GM23248 (cell line): ENCODE measurements around the gene SWAP70. TPM values are rescaled to one million over a fixed set of nuclear protein-coding genes. Genes with fewer than 3 reads are reported as not detected.

Source experiments
- DNase-seq: peaks from one replicate; pipeline ENCODE4 v3.0.0-alpha.2; 2015
- H2AFZ ChIP-seq: fragments of 200-600 bp; sonication (generic); 2 replicates; pipeline ENCODE4 v1.6.1; 2016; ENCODE audit warnings: antibody characterized with exemption
- H3F3A ChIP-seq: fragments of 200-600 bp; sonication (generic); 2 replicates; pipeline ENCODE4 v1.6.1; 2016; ENCODE audit warnings: mild to moderate bottlenecking, antibody characterized with exemption, mixed run types; ENCODE audit not compliant: insufficient read depth
- H3K27ac ChIP-seq: fragments of 200-600 bp; sonication (generic); 2 replicates; pipeline ENCODE4 v1.5.1; 2016; ENCODE audit warnings: mild to moderate bottlenecking
- H3K27me3 ChIP-seq: fragments of 200-600 bp; sonication (generic); replicated peaks from 2 replicates; pipeline ENCODE4 v1.6.1; 2016; ENCODE audit warnings: mild to moderate bottlenecking; ENCODE audit not compliant: insufficient read depth
- H3K36me3 ChIP-seq: fragments of 200-600 bp; sonication (generic); 2 replicates; pipeline ENCODE4 v1.6.1; 2016; ENCODE audit warnings: low read depth, mild to moderate bottlenecking
- H3K4me1 ChIP-seq: fragments of 200-600 bp; sonication (generic); 2 replicates; pipeline ENCODE4 v1.6.1; 2016; ENCODE audit warnings: mild to moderate bottlenecking; ENCODE audit not compliant: insufficient read depth
- H3K4me2 ChIP-seq: fragments of 200-600 bp; sonication (generic); one replicate; pipeline ENCODE4 v1.6.1; 2016; ENCODE audit warnings: mild to moderate bottlenecking; ENCODE audit not compliant: unreplicated experiment
- H3K4me3 ChIP-seq: fragments of 200-600 bp; sonication (generic); 2 replicates; pipeline ENCODE4 v1.5.1; 2016; ENCODE audit warnings: mild to moderate bottlenecking
- H3K79me2 ChIP-seq: fragments of 200-600 bp; sonication (generic); 2 replicates; pipeline ENCODE4 v1.6.1; 2016; ENCODE audit warnings: mild to moderate bottlenecking; ENCODE audit not compliant: insufficient read depth
- H3K9ac ChIP-seq: fragments of 200-600 bp; sonication (generic); 2 replicates; pipeline ENCODE4 v1.6.1; 2016; ENCODE audit warnings: mild to moderate bottlenecking
- H3K9me2 ChIP-seq: fragments of 200-600 bp; sonication (generic); 2 replicates; pipeline ENCODE4 v1.6.1; 2016; ENCODE audit warnings: mixed run types, mild to moderate bottlenecking, moderate library complexity; ENCODE audit not compliant: insufficient read depth
- H3K9me3 ChIP-seq: fragments of 200-600 bp; sonication (generic); one replicate; pipeline ENCODE4 v1.6.1; 2017; ENCODE audit warnings: low read depth
- H4K20me1 ChIP-seq: fragments of 200-600 bp; sonication (generic); 2 replicates; pipeline ENCODE4 v1.6.0; 2016; ENCODE audit not compliant: insufficient read depth
- EZH2 ChIP-seq: fragments of 200-600 bp; sonication (generic); IDR thresholded peaks from 2 replicates; pipeline ENCODE4 v1.6.1; 2018; ENCODE audit warnings: antibody characterized with exemption, mild to moderate bottlenecking; ENCODE audit not compliant: insufficient read depth, poor library complexity, severe bottlenecking
- EZH2phosphoT487 ChIP-seq: fragments of 200-600 bp; sonication (generic); IDR thresholded peaks from 2 replicates; pipeline ENCODE4 v1.6.1; 2018; ENCODE audit warnings: antibody characterized with exemption, moderate library complexity, mild to moderate bottlenecking, low read depth; ENCODE audit not compliant: insufficient read depth
- WGBS, 2 experiments: methylation state at CpG; one replicate each; pipeline ENCODE4 v1.1.6; 2015 to 2017; ENCODE audit warnings: low lambda C conversion rate in 2 of 2, low coverage in 1 of 2; ENCODE audit errors: missing lambda C conversion rate in 2 of 2; 5-methylcytosine and 5-hydroxymethylcytosine counted together
- in situ Hi-C: fragments of 300-500 bp; cut with MboI; formaldehyde crosslinking; loops from 2 replicates; pipeline ENCODE4 v1.15.0; 2020
- polyA plus RNA-seq: library from polyadenylated mRNA; unstranded; fragments of >200 nt; fragmentation: Nextera tagmentation; extraction: Ambion mirVana; gene quantifications from 2 replicates; pipeline ENCODE4 v1.2.1, GENCODE V29; 2016
- total RNA-seq: library from RNA; depleted of rRNA; stranded (reverse); fragments of >200 nt; shearing (Covaris generic); gene quantifications from 2 replicates; pipeline ENCODE4 v1.2.3, GENCODE V29; 2014

SWAP70 gene
- total and polyA plus RNA-seq, 2 experiments from 2014 or later, result 46.4 to 73.3 TPM

DNA sequence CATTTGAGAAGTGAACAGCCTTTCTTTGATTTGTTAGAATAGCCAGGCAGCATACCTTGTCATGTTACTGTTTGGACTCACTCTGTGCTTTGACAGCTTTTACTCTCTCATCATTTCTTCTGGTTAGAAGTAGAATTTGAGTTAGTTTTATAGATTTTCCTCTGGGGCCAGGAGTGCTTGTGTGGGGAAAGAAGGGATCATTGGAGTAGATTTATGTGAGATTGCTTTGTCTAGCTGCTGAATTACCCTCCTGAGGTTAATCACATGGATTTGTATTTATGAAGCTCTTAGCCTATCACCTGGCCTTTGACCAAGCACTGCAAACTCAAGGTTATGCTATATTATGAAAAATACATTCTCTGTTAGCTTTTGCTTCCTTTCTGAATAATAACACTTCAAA, 54.3 kb downstream of the SWAP70 start:
- Histone ChIP-seq H3K36me3 (no peaks in the 10 kb centered on the region; the same call in 1 of the 2 replicates), H4K20me1 (no peaks in the 10 kb centered on the region; the same call in 1 of the 2 replicates), H3K79me2 (peaks cover 92% of the 10 kb centered on the region), H3K4me2 (no peak overlapping the region), H3K4me3 (no peak overlapping the region), H3K9ac (no peak overlapping the region), H3K9me2 (no peaks in the 10 kb centered on the region), H3K27ac (no peak overlapping the region), H3F3A (peaks cover 9% of the 10 kb centered on the region), H2AFZ (no peak overlapping the region), H3K9me3 (no peaks in the 10 kb centered on the region), H3K4me1 (peaks cover 30% of the 10 kb centered on the region), H3K27me3 (no peaks in the 10 kb centered on the region)
- in situ Hi-C loops, result no loop called here
- no peak for TF ChIP-seq EZH2
- TF ChIP-seq EZH2phosphoT487, result no peak
- no peak for DNase-seq

DNA sequence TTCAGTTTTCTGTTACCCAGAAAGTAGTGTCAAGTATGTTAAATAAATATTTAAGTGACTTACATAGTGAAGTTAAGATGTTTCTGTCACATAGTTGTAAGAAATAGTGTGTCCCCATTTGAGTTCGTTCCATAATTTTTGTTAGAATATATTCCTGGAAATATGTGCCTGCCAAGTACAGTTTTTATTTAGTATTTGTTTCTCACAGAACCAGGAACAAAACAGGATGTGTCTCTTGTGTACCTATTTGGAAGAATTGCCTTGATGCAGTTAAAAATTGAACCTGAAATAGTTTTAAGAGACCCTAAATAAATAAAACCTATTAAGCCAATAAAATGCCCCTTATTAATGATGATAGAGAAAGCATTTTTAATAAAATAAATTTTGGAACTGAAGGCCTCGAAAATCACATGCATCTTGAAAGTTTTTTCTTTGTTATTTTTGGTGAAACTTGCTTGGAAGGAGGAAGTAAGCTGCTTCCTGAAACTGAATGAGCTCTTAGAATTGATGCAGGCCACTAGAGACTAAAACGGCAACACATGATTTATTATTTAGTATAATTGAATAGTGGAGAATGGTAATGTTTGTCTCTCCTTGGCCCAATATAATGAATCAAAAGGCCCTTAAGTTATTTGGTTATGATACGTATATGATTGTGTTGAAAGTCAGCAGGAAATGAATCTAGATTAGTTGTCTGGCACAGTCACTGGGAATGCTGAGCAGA, 55.9 kb downstream of the SWAP70 start:
- Histone ChIP-seq H3F3A (peaks cover 9% of the 10 kb centered on the region), H3K9ac (no peak overlapping the region), H3K36me3 (peaks cover 3% of the 10 kb centered on the region), H2AFZ (no peak overlapping the region), H3K27me3 (no peaks in the 10 kb centered on the region), H3K9me2 (no peaks in the 10 kb centered on the region), H4K20me1 (no peaks in the 10 kb centered on the region), H3K27ac (no peak overlapping the region), H3K4me3 (no peak overlapping the region), H3K9me3 (no peaks in the 10 kb centered on the region), H3K4me2 (peak overlapping the region; percentile 6), H3K4me1 (peaks cover 30% of the 10 kb centered on the region), H3K79me2 (peaks cover 92% of the 10 kb centered on the region)
- 36 to 38% methylated on average over 4 of the region's 4 CpGs for WGBS, 2 experiments
- in situ Hi-C loops, result no loop called here
- TF ChIP-seq EZH2 (no peak), EZH2phosphoT487 (no peak)
- peak; percentile 29 for DNase-seq

DNA sequence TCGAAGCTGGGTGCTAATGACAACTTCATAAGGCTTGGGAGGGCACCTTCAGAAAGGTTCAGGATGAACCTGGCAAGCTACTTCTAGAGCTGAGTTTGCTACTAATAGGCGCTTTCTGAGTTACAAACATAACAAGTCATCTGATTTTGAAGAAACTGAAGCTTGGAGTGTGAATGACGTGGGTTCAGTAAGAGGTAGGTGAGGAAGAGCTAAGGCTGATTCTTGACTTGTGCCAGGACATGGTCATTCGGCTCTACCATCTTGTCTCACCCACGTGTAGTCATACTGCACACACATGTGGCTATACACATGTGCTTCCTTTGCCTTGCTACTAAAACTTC, 56.4 kb downstream of the SWAP70 start:
- H3K4me1 ChIP-seq, result peaks cover 30% of the 10 kb centered on the region
- TF ChIP-seq EZH2 (no peak), EZH2phosphoT487 (no peak)
- no peak overlapping the region for H2AFZ ChIP-seq
- no peak overlapping the region for H3K27ac ChIP-seq
- no peak for DNase-seq
- H3F3A ChIP-seq, result peaks cover 9% of the 10 kb centered on the region
- H3K9ac ChIP-seq, result no peak overlapping the region
- in situ Hi-C loops, result no loop called here
- H3K9me3 ChIP-seq, result no peaks in the 10 kb centered on the region
- peaks cover 91% of the 10 kb centered on the region for H3K79me2 ChIP-seq
- no peaks in the 10 kb centered on the region for H3K9me2 ChIP-seq
- H3K4me2 ChIP-seq, result peak overlapping the region; percentile 6
- no peaks in the 10 kb centered on the region for H3K27me3 ChIP-seq
- H4K20me1 ChIP-seq, result no peaks in the 10 kb centered on the region
- 75 to 80% methylated on average over 5 of the region's 5 CpGs for WGBS, 2 experiments
- no peak overlapping the region for H3K4me3 ChIP-seq
- peaks cover 7% of the 10 kb centered on the region for H3K36me3 ChIP-seq

DNA sequence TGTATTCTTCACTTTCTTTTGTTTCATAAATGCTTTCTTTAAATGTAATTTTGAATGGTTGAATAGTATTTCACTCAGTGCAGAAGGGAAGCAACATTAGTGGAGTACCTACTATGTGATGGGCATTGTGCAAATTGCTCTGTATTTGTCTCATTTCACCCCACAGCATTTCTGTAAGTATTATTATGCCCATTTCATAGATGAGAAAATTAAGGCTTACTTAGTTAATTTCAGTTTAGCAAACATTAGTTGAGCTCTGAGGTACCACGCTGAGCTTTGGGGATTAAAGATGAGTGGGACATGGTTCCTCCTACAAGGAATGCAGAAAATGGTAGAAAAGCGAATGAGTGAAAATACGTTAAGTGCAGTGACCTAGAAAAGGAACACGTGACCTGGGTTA, 58.1 kb downstream of the SWAP70 start:
- H3K27ac ChIP-seq, result no peak overlapping the region
- no peaks in the 10 kb centered on the region for H3K27me3 ChIP-seq
- no peak for DNase-seq
- H3K9ac ChIP-seq, result no peak overlapping the region
- 97 to 98% methylated on average over 4 of the region's 4 CpGs for whole genome bisulfite sequencing, 2 experiments
- in situ Hi-C loops, result no loop called here
- H3K9me3 ChIP-seq, result no peaks in the 10 kb centered on the region
- H3K79me2 ChIP-seq, result peaks cover 80% of the 10 kb centered on the region
- no peaks in the 10 kb centered on the region for H3K9me2 ChIP-seq
- no peak overlapping the region for H2AFZ ChIP-seq
- peaks cover 7% of the 10 kb centered on the region for H3K36me3 ChIP-seq
- peaks cover 12% of the 10 kb centered on the region for H3F3A ChIP-seq
- H4K20me1 ChIP-seq, result no peaks in the 10 kb centered on the region
- H3K4me3 ChIP-seq, result no peak overlapping the region
- no peak overlapping the region for H3K4me2 ChIP-seq
- peaks cover 35% of the 10 kb centered on the region for H3K4me1 ChIP-seq
- TF ChIP-seq EZH2phosphoT487 (no peak), EZH2 (no peak)
